Nephron (organoid): ENCODE measurements around the gene PLEKHH1.

Source experiments
- H3K27ac Mint-ChIP-seq, 3 experiments: 2 replicates each; pipeline ENCODE4 v1.8.0; 2020; ENCODE audit warnings: mixed read lengths in 3 of 3, mild to moderate bottlenecking in 2 of 3, moderate library complexity in 1 of 3
- H3K27me3 Mint-ChIP-seq: 2 replicates; pipeline ENCODE4 v1.8.0; 2021; ENCODE audit warnings: low read depth, mild to moderate bottlenecking, moderate library complexity, mixed read lengths
- H3K36me3 Mint-ChIP-seq: 2 replicates; pipeline ENCODE4 v1.8.0; 2020; ENCODE audit warnings: low read depth, mixed read lengths
- H3K4me1 Mint-ChIP-seq: 2 replicates; pipeline ENCODE4 v1.8.0; 2020; ENCODE audit warnings: mixed read lengths
- H3K4me3 Mint-ChIP-seq, 3 experiments: 2 replicates each; pipeline ENCODE4 v1.8.0; 2020; ENCODE audit warnings: mild to moderate bottlenecking in 3 of 3, mixed read lengths in 3 of 3, moderate library complexity in 2 of 3
- H3K9me3 Mint-ChIP-seq: 2 replicates; pipeline ENCODE4 v1.8.0; 2020; ENCODE audit warnings: mixed read lengths
- CTCF ChIP-seq, 3 experiments: fragments of 200-600 bp; sonication (generic); IDR thresholded peaks; one replicate each; pipeline ENCODE4 v1.5.0; 2021; ENCODE audit warnings: antibody characterized with exemption in 3 of 3; ENCODE audit not compliant: unreplicated experiment in 3 of 3

Gene PLEKHH1

DNA sequence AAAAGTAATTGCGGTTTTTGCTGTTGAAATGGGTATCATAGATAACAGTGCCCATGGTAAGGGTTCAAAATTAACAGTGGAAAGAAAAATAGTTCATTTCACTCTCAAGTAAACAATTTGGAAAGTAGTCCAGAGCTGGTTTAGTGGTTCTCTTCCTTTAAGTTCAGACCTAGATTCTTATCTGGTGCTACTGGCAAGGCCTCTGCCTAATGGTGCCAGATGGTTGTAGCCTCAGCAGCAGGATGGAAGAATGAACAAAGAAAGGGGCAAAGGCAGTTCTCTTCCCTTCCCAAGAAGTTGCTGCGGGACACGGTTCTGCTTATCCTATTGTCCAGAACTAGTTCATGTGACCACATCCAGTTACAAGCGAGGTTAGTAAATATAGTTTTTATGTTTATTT, 97.1 kb downstream of the PLEKHH1 start:
- H3K27ac Mint-ChIP-seq = no peak overlapping the region
- H3K4me1 Mint-ChIP-seq = no peaks in the 10 kb centered on the region
- no peak overlapping the region for H3K4me3 Mint-ChIP-seq
- no peaks in the 10 kb centered on the region for H3K27me3 Mint-ChIP-seq
- H3K9me3 Mint-ChIP-seq = no peaks in the 10 kb centered on the region
- H3K36me3 Mint-ChIP-seq = no peaks in the 10 kb centered on the region
- TF ChIP-seq CTCF (IDR thresholded peaks at IDR 0.05; ENCODE audit: unreplicated experiment in 3 of 3) = no peak

DNA sequence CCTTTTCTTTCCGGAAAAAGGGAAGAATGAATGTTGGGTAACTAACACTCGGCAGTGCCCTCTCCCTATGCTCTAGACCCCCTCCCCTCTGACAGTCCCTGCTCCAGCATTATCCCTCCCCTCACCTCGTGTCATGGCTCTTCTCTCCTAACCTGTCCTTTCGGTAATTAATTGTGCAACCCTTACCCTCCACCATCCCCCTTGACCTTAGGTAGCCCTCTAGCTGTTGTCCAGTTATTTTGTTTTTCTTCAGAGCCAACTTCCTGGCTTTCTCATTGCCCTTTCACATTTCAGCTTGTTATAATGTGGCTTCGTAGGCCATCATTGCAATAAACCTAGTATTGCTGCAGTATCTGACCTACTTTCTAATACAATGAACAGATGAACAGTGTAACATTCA, 97.8 kb downstream of the PLEKHH1 start:
- Mint-ChIP-seq H3K36me3 (no peaks in the 10 kb centered on the region), H3K4me1 (no peaks in the 10 kb centered on the region), H3K4me3 (no peak overlapping the region), H3K27ac (no peak overlapping the region), H3K27me3 (no peaks in the 10 kb centered on the region), H3K9me3 (no peaks in the 10 kb centered on the region)
- TF ChIP-seq CTCF (IDR thresholded peaks at IDR 0.05; ENCODE audit: unreplicated experiment in 3 of 3) = no peak

DNA sequence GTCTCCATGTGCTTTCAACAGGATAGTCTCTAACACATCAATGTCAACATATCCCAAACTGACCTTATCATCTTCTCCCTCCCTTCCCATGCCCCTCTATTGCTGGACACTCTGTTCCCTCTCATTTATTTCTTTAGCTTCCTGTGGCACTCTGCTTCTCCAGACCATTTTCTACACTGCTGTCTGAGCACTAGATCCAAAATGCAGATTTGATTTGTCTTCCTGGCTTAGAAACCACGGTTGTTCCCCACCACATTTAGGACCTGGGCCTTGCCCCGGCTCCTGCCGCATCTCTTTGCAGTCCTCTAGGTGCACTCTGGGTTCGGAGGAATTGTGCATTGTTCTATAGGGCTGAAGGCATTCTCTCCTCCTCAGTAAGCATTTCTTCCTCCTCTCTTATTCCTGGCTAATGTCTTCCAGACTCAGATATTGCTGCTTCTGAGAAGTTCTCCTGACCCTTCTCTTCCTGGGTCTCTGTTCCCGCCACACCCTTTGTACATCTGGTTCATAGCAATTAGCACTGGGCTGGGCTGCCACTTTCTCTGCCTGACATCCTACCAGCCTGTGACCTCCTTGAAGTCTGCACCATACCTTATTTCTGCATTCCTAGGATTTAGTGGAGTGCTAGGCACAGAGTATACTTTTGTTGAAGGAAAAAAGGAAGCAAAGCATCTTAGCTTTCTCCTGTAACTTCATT, 100.5 kb downstream of the PLEKHH1 start:
- Mint-ChIP-seq H3K27me3 (no peaks in the 10 kb centered on the region), H3K36me3 (no peaks in the 10 kb centered on the region), H3K4me3 (no peak overlapping the region), H3K4me1 (no peaks in the 10 kb centered on the region), H3K27ac (no peak overlapping the region), H3K9me3 (no peaks in the 10 kb centered on the region)
- no peak for TF ChIP-seq CTCF (IDR thresholded peaks at IDR 0.05; ENCODE audit: unreplicated experiment in 3 of 3)

- Mint-ChIP-seq H3K4me1 (no peaks in the 10 kb centered on the region), H3K4me3 (no peak overlapping the region), H3K9me3 (no peaks in the 10 kb centered on the region), H3K36me3 (no peaks in the 10 kb centered on the region), H3K27me3 (no peaks in the 10 kb centered on the region), H3K27ac (no peak overlapping the region)
- TF ChIP-seq CTCF (IDR thresholded peaks at IDR 0.05; ENCODE audit: unreplicated experiment in 3 of 3) = no peak
Measured at GRCh38 chr14:67636361-67636919, 103.3 kb downstream of the PLEKHH1 start.

DNA sequence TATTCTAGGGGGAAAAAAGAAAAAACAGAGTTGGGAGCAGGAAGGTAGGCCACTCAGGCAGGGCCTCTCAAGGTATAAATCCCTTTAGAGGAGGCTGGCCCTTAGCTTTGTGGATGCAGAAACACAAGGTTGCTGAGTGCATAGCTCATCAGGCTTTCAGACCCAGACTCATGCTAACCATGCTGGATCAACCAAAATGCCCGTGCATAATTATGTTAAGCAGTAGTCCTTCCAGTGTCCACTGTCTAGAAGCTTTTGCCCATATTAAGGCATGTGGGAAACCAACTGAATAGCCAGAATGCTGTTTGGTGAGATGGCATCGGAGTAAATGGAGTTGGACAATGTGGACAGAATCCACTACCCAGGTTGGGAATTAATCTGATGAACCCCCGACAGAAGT, 105.6 kb downstream of the PLEKHH1 start:
- H3K36me3 Mint-ChIP-seq = peaks cover 6% of the 10 kb centered on the region
- H3K27me3 Mint-ChIP-seq = no peaks in the 10 kb centered on the region
- no peak for TF ChIP-seq CTCF (IDR thresholded peaks at IDR 0.05; ENCODE audit: unreplicated experiment in 3 of 3)
- no peaks in the 10 kb centered on the region for H3K4me1 Mint-ChIP-seq
- H3K9me3 Mint-ChIP-seq = no peaks in the 10 kb centered on the region
- H3K4me3 Mint-ChIP-seq = no peak overlapping the region
- H3K27ac Mint-ChIP-seq = no peak overlapping the region
